ACC112 (cell line): ENCODE results near the gene SYNPR.

Experiments
- H2AFZ ChIP-seq: fragments of 200-600 bp; sonication (generic); one replicate; pipeline ENCODE4 v1.6.0; 2017; ENCODE audit warnings: antibody characterized with exemption, low read length; ENCODE audit not compliant: unreplicated experiment
- H3K27ac ChIP-seq: fragments of 200-600 bp; sonication (generic); 2 replicates; pipeline ENCODE4 v1.5.1; 2014; ENCODE audit warnings: low read depth, mild to moderate bottlenecking, antibody characterized with exemption, low read length, moderate library complexity
- H3K27me3 ChIP-seq: fragments of 200-600 bp; sonication (generic); 2 replicates; pipeline ENCODE4 v1.6.1; 2014; ENCODE audit warnings: mild to moderate bottlenecking, antibody characterized with exemption, low read length, moderate library complexity, mixed read lengths; ENCODE audit not compliant: insufficient read depth
- H3K36me3 ChIP-seq: fragments of 200-600 bp; sonication (generic); 2 replicates; pipeline ENCODE4 v1.6.1; 2016; ENCODE audit warnings: mild to moderate bottlenecking, antibody characterized with exemption, low read length, moderate library complexity, mixed read lengths; ENCODE audit not compliant: insufficient read depth
- H3K4me1 ChIP-seq: fragments of 200-600 bp; sonication (generic); one replicate; pipeline ENCODE4 v1.6.1; 2016; ENCODE audit warnings: low read length, mixed read lengths; ENCODE audit not compliant: insufficient read depth, unreplicated experiment, control insufficient read depth
- H3K4me3 ChIP-seq: fragments of 200-600 bp; sonication (generic); 2 replicates; pipeline ENCODE4 v1.5.1; 2014; ENCODE audit warnings: mild to moderate bottlenecking, low read depth, low read length
- H3K79me2 ChIP-seq: fragments of 200-600 bp; sonication (generic); one replicate; pipeline ENCODE4 v1.6.0; 2016; ENCODE audit warnings: low read length; ENCODE audit not compliant: control insufficient read depth, unreplicated experiment, insufficient read depth

The SYNPR gene

DNA sequence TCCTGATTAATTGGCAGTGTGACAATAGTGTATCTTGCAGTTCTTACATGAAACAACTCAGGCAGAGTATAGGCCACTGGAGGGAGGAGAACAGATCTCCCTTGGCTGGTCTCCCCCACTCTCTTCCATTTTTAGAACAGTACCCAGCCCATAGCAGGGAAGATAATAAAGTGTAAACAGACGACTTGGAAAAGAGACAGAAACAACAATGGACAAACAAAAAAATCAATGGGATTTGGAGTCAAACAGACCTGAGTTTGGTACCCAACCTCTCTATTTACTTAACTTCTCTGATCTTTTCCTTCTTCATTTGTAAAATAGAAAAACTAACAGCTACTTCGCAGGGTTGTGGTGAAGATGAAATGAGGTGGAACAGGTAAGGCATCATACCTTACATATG lies 315.7 kb downstream of the SYNPR start:
- no peaks in the 10 kb centered on the region for H3K4me1 ChIP-seq
- no peak overlapping the region for H2AFZ ChIP-seq
- H3K27ac ChIP-seq: no peak overlapping the region
- H3K36me3 ChIP-seq: no peaks in the 10 kb centered on the region
- H3K27me3 ChIP-seq: no peaks in the 10 kb centered on the region
- H3K79me2 ChIP-seq: no peaks in the 10 kb centered on the region
- H3K4me3 ChIP-seq: no peak overlapping the region

DNA sequence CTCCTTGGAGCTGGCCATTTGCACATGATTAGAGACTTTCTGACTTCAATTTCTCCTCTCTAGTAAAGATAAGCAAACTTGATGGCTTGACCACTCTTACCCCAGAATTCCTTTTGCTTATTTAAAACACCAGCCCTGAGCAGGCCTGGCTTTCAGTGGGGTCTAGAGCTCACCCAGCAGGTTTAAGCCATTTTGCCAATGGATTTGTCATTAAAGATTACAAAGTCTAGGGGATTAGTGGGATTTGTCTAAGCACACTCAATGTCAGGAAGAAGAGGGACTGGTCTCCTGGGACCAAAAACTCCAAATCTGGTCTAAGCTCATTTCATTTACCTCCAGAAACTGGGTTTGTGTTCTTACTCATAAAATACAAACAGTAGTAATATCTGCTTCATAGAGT lies 317.1 kb downstream of the SYNPR start:
- H3K79me2 ChIP-seq: no peaks in the 10 kb centered on the region
- no peaks in the 10 kb centered on the region for H3K27me3 ChIP-seq
- no peak overlapping the region for H3K27ac ChIP-seq
- no peaks in the 10 kb centered on the region for H3K36me3 ChIP-seq
- H2AFZ ChIP-seq: no peak overlapping the region
- H3K4me1 ChIP-seq: no peaks in the 10 kb centered on the region
- no peak overlapping the region for H3K4me3 ChIP-seq

GRCh38 chr3:63597019-63597418 lies 318.9 kb downstream of the SYNPR start:
- H3K36me3 ChIP-seq: no peaks in the 10 kb centered on the region
- H3K79me2 ChIP-seq: no peaks in the 10 kb centered on the region
- peaks cover 7% of the 10 kb centered on the region; the same call in 1 of the 2 replicates for H3K27me3 ChIP-seq
- H3K4me1 ChIP-seq: no peaks in the 10 kb centered on the region
- H3K4me3 ChIP-seq: no peak overlapping the region
- H2AFZ ChIP-seq: no peak overlapping the region
- no peak overlapping the region for H3K27ac ChIP-seq

GRCh38 chr3:63607716-63608115 lies 329.6 kb downstream of the SYNPR start:
- Histone ChIP-seq H3K27me3 (peaks cover 19% of the 10 kb centered on the region; the same call in 1 of the 2 replicates), H2AFZ (no peak overlapping the region), H3K4me1 (no peaks in the 10 kb centered on the region), H3K27ac (no peak overlapping the region), H3K4me3 (no peak overlapping the region), H3K36me3 (no peaks in the 10 kb centered on the region), H3K79me2 (no peaks in the 10 kb centered on the region)

DNA sequence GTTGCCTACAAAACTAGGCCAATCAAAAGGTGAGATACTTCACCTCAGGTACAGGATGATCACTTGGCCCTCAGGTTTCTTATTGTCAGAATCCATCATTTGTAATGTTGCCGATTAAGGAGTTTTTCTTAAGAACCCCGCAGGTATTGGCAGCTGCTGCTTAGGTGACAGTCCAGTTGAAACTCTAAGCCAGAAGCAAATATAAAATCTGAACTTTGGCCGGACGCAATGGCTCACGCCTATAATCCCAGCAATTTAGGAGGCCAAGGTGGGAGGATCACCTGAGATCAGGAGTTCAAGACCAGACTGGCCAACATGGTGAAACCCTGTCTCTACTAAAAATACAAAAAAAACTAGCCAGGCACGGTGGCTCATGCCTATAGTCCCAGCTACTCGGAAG lies 331.3 kb downstream of the SYNPR start:
- H3K4me3 ChIP-seq: no peak overlapping the region
- H3K27me3 ChIP-seq: peaks cover 13% of the 10 kb centered on the region; the same call in 1 of the 2 replicates
- H3K4me1 ChIP-seq: peaks cover 4% of the 10 kb centered on the region
- no peaks in the 10 kb centered on the region for H3K79me2 ChIP-seq
- no peaks in the 10 kb centered on the region for H3K36me3 ChIP-seq
- no peak overlapping the region for H3K27ac ChIP-seq
- H2AFZ ChIP-seq: no peak overlapping the region

- Histone ChIP-seq H3K4me1 (peaks cover 4% of the 10 kb centered on the region), H3K27me3 (peaks cover 13% of the 10 kb centered on the region; the same call in 1 of the 2 replicates), H3K36me3 (no peaks in the 10 kb centered on the region), H3K27ac (no peak overlapping the region), H2AFZ (no peak overlapping the region), H3K79me2 (no peaks in the 10 kb centered on the region), H3K4me3 (no peak overlapping the region)
These were observed 331.7 kb downstream of the SYNPR start for GRCh38 chr3:63609834-63610233.

DNA sequence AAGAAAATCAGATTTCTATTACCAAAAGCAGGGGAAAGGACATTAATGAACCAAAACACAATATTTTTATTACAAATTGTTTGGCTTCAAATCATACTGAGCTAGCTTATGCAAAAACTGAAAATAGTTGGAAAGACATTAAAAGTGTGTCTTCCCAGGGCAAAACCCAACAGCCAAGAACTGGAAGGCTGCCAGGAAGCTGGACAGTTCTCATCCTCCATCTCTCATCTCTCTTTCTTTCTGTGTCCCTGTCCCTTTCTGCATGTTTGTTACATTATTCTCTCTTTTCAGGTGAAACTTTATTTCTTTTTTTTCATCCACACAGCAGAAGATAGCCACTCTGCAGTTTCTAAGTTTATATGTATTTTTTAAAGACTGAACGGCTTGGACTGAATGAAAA lies 333.3 kb downstream of the SYNPR start:
- peaks cover 4% of the 10 kb centered on the region for H3K4me1 ChIP-seq
- H2AFZ ChIP-seq: no peak overlapping the region
- H3K79me2 ChIP-seq: no peaks in the 10 kb centered on the region
- H3K27ac ChIP-seq: no peak overlapping the region
- H3K36me3 ChIP-seq: no peaks in the 10 kb centered on the region
- H3K27me3 ChIP-seq: peaks cover 13% of the 10 kb centered on the region; the same call in 1 of the 2 replicates
- no peak overlapping the region for H3K4me3 ChIP-seq

DNA sequence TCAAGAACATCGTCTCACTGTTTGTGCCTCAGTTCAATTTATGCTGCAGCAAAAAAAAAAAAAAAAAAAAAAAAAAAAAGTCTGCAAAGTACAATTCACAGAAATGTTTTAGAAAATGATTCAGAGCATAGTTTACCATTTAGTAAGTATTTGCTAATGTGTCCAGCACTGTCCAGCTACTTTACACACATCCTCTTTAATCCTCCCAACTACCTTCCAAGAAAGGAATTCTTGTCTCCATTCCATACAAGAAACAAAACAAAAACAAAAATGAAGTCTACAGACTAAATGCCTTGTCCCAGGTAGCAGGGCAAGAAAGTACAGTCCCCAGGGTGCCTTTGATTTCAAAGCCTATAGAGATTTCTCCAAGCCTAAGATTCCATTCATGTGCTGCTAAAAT lies 335.5 kb downstream of the SYNPR start:
- no peaks in the 10 kb centered on the region for H3K79me2 ChIP-seq
- H3K27ac ChIP-seq: no peak overlapping the region
- no peak overlapping the region for H2AFZ ChIP-seq
- H3K36me3 ChIP-seq: no peaks in the 10 kb centered on the region
- H3K4me3 ChIP-seq: no peak overlapping the region
- peaks cover 8% of the 10 kb centered on the region; the same call in 1 of the 2 replicates for H3K27me3 ChIP-seq
- peaks cover 4% of the 10 kb centered on the region for H3K4me1 ChIP-seq

GRCh38 chr3:63617391-63617790 lies 339.3 kb downstream of the SYNPR start:
- Histone ChIP-seq H3K27me3 (no peaks in the 10 kb centered on the region), H3K27ac (no peak overlapping the region), H2AFZ (no peak overlapping the region), H3K79me2 (no peaks in the 10 kb centered on the region), H3K36me3 (no peaks in the 10 kb centered on the region), H3K4me3 (no peak overlapping the region), H3K4me1 (peaks cover 4% of the 10 kb centered on the region)

DNA sequence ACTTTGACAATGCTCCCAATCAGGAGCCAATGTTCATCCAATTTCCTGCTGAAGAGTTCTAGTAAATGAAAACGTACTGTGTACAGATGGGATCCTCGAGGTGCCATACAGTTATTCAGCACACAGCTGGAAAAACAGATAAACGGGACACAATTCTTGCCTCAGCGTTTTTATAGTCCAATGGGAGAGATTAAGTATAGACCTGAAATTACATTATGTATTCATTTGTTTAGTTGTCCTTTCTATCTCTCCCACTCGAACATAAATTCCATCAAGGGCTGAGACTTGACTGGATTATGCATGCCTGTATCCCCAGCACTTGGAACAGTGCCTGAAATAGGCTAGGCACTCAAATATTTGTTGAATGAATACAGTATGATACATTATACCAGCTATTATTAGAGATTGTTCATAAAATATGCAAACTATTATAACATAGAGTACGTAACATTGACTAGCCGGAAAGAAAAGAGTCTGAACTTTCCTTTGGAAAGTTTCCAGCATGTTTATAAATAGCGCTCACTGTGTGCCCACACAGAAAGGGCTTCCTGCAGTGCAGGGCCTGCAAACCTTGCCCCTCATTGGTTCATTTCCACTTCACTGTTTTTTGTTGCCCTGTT lies 346.9 kb downstream of the SYNPR start:
- 0 out of 2 replicates have a peak overlapping the region, but pooled peaks have one; percentile 23 for H3K27ac ChIP-seq

DNA sequence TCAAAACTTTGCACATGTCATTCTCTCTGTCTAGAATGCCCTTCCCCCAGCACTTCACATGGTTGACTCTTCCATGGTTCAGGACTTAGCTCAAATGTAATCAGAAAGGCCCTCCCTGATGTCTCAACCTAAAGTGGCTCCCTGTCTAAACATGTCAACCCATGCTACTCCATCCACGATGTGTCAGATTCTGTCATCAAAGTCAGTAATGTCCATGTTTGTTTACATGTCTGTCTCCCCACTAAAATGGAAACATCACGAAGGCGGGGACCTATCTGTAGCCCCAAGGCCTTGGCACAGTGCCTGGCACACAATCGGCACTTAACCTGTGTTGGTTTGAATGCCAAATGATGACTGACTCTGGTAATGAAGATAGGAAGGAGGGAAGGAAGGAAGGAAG lies 353.6 kb downstream of the SYNPR start:
- H3K27me3 ChIP-seq: peaks cover 36% of the 10 kb centered on the region
- no peak overlapping the region for H3K4me3 ChIP-seq
- no peak overlapping the region for H3K27ac ChIP-seq
- no peak overlapping the region for H2AFZ ChIP-seq
- H3K4me1 ChIP-seq: no peaks in the 10 kb centered on the region
- H3K79me2 ChIP-seq: no peaks in the 10 kb centered on the region
- no peaks in the 10 kb centered on the region for H3K36me3 ChIP-seq

More for the DNA sequence above, 346.9 kb downstream of the SYNPR start:
- no peaks in the 10 kb centered on the region for H3K27me3 ChIP-seq
- H3K36me3 ChIP-seq: no peaks in the 10 kb centered on the region
- H2AFZ ChIP-seq: no peak overlapping the region
- no peaks in the 10 kb centered on the region for H3K79me2 ChIP-seq
- no peak overlapping the region for H3K4me3 ChIP-seq
- peaks cover 12% of the 10 kb centered on the region for H3K4me1 ChIP-seq
